Neural crest cell (in vitro differentiated cells): ENCODE measurements around the gene SLC2A3. TPM values are rescaled to one million over a fixed set of nuclear protein-coding genes. Genes with fewer than 3 reads are reported as not detected.
"Not testable (repeated sequence)": the region's sequence is repeated elsewhere in the genome, so short reads cannot be mapped to it uniquely, and the experiment has no call there.

Experiments
- DNase-seq: peaks from one replicate; pipeline ENCODE4 v3.0.0; 2021; ENCODE audit warnings: low read depth, mixed read lengths, low spot score
- H3K27ac Mint-ChIP-seq: one replicate; pipeline ENCODE4 v1.8.0; 2021; ENCODE audit warnings: mild to moderate bottlenecking, mixed read lengths; ENCODE audit not compliant: unreplicated experiment
- H3K27me3 Mint-ChIP-seq: 2 replicates; pipeline ENCODE4 v1.8.0; 2021; ENCODE audit warnings: low read depth, mild to moderate bottlenecking, mixed read lengths
- H3K36me3 Mint-ChIP-seq: 2 replicates; pipeline ENCODE4 v1.8.0; 2021; ENCODE audit warnings: low read depth, mild to moderate bottlenecking, mixed read lengths
- H3K4me1 Mint-ChIP-seq: 2 replicates; pipeline ENCODE4 v1.8.0; 2021; ENCODE audit warnings: mixed read lengths
- H3K4me3 Mint-ChIP-seq: one replicate; pipeline ENCODE4 v1.8.0; 2021; ENCODE audit warnings: mild to moderate bottlenecking, mixed read lengths
- H3K9me3 Mint-ChIP-seq: 2 replicates; pipeline ENCODE4 v1.8.0; 2021; ENCODE audit warnings: mixed read lengths
- total RNA-seq: library from RNA; stranded (reverse); gene quantifications from 2 replicates; pipeline ENCODE4 v1.2.1, GENCODE V29; 2021
- TF ChIP-seq, protein P1 (sequence below): fragments of 200-600 bp; sonication (generic); conservative IDR thresholded peaks from 2 replicates; pipeline ENCODE4 v1.5.0; 2021; ENCODE audit warnings: antibody characterized with exemption, mild to moderate bottlenecking

SLC2A3 gene
- total RNA-seq, 1 donor from 2014 or later, result 50.6 TPM

DNA sequence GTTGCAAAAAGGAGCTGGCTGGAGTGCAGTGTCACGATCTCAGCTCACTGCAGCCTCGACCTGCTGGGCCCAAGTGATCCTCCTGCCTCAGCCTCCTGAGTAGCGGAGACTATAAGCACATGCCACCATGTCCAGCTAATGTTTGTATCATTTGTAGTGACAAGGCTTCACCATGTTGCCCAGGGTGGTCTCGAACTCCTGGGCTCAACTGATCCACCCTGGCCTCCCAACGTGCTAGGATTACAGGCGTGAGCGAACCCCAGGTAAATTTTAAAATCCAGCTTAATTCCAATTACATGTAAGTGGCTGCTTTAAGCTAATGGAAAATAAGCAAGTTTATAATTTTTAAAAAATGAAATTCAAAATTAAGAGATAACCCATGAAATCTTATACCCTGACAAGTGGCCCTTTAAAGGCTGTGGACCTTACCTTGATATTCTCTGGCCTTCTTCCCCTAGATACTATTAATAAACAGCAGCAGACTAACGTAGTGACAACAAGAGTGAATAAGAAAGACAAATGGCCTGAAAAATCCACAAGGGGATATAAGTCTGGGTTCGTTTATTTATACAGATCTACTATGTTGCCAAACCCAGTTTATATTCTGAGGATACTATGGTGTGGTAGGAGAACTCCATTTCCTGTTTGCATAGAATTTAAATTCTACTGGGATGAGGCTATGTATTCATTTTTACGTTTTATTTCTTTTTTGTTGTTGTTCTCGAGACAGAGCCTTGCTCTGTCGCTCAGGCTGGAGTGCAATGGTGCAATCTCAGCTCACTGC, 25.6 kb upstream of the SLC2A3 start:
- Mint-ChIP-seq H3K4me3 (peak overlapping the region; percentile 31), H3K27me3 (no peaks in the 10 kb centered on the region), H3K36me3 (no peaks in the 10 kb centered on the region), H3K4me1 (peaks cover 27% of the 10 kb centered on the region), H3K9me3 (no peaks in the 10 kb centered on the region), H3K27ac (no peak overlapping the region)
- TF ChIP-seq, protein P1, sequence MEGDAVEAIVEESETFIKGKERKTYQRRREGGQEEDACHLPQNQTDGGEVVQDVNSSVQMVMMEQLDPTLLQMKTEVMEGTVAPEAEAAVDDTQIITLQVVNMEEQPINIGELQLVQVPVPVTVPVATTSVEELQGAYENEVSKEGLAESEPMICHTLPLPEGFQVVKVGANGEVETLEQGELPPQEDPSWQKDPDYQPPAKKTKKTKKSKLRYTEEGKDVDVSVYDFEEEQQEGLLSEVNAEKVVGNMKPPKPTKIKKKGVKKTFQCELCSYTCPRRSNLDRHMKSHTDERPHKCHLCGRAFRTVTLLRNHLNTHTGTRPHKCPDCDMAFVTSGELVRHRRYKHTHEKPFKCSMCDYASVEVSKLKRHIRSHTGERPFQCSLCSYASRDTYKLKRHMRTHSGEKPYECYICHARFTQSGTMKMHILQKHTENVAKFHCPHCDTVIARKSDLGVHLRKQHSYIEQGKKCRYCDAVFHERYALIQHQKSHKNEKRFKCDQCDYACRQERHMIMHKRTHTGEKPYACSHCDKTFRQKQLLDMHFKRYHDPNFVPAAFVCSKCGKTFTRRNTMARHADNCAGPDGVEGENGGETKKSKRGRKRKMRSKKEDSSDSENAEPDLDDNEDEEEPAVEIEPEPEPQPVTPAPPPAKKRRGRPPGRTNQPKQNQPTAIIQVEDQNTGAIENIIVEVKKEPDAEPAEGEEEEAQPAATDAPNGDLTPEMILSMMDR, result no peak
- DNase-seq, result no peak

DNA sequence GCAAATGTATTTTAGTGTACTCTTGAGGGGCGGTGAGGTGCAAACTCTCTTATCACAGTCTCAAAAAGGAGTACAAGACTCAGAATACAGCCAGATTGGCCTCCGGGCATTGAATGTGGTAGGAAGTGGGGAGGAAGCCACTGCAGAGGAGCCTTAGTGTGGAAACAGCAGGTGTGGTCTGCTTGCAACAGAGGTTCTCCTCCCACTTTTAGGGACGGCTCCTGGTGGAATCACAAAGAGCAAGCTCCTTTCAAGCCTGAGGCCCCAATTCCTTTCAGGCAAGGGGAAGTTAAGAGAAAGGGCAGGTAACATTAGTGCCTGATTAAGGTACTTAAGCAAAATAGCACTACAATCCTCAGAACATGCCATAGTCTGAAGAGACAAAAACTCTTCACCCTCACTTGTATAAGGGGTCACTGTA, 23.7 kb upstream of the SLC2A3 start:
- Mint-ChIP-seq H3K4me3 (peak overlapping the region; percentile 86), H3K36me3 (no peaks in the 10 kb centered on the region), H3K27me3 (no peaks in the 10 kb centered on the region), H3K9me3 (no peaks in the 10 kb centered on the region), H3K27ac (peak overlapping the region; percentile 52), H3K4me1 (peaks cover 27% of the 10 kb centered on the region)
- TF ChIP-seq, protein P1, result no peak
- DNase-seq, result no peak

DNA sequence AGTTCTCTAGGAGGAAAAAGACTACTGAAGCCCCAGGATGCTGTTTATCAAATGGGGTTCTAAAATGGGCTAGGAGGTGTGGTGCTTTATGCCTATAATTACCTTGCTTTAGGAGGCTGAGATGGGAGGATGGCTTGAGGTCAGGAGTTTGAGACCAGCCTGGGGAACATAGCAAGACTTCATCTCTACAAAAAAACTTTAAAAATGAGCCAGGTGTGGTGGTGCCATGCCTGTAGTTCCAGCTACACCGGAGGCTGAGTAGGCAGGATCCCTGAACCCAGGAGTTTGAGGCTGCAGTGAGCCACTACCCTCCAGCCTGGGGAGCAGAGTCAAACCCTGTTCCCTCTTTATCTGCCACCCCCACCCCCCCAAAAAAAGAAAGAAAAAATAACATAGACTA, 23.3 kb upstream of the SLC2A3 start:
- H3K9me3 Mint-ChIP-seq, result no peaks in the 10 kb centered on the region
- no peak for DNase-seq
- H3K27me3 Mint-ChIP-seq, result no peaks in the 10 kb centered on the region
- H3K36me3 Mint-ChIP-seq, result no peaks in the 10 kb centered on the region
- H3K27ac Mint-ChIP-seq, result no peak overlapping the region
- peaks cover 27% of the 10 kb centered on the region for H3K4me1 Mint-ChIP-seq
- no peak overlapping the region for H3K4me3 Mint-ChIP-seq
- TF ChIP-seq, protein P1, result no peak

DNA sequence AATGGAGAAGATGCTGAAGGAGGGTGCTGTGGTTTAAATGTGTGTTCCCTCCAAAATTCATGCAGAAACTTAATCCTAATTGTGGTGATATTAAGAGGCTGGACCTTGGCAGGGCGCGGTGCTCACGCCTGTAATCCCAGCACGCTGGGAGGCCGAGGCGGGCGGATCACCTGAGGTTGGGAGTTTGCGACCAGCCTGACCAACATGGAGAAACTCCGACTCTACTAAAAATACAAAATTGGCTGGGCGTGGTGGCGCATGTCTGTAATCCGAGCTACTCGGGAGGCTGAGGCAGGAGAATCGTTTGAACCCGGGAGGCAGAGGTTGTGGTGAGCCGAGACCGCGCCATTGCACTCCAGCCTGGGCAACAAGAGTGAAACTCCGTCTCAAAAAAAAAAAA, 18.9 kb upstream of the SLC2A3 start:
- H3K36me3 Mint-ChIP-seq, H3K27me3 Mint-ChIP-seq, H3K27ac Mint-ChIP-seq, DNase-seq, H3K4me3 Mint-ChIP-seq, H3K9me3 Mint-ChIP-seq: not testable (repeated sequence)
- H3K4me1 Mint-ChIP-seq, result peaks cover 15% of the 10 kb centered on the region

DNA sequence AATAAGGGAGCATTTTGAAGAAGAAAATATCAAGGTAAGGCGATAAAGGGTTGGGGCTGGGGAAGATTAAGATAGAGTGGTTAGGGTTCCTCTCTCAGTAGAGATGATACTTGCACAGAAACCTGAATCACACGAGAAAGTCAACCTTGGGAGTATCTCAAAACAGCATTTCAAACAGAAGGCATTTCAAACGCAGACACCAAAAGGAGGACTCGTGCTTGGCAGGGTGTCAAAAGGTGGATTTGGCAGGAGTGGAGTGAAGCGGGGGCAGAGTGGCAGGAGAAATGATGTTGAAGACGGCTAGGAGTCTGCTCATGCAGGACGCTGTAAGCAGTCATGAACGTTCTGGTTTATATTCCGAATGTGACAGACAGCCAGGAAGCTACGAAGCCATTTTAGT, 18.4 kb upstream of the SLC2A3 start:
- H3K36me3 Mint-ChIP-seq, H3K9me3 Mint-ChIP-seq, DNase-seq, H3K27ac Mint-ChIP-seq, H3K4me3 Mint-ChIP-seq, H3K27me3 Mint-ChIP-seq: not testable (repeated sequence)
- H3K4me1 Mint-ChIP-seq, result peaks cover 11% of the 10 kb centered on the region

DNA sequence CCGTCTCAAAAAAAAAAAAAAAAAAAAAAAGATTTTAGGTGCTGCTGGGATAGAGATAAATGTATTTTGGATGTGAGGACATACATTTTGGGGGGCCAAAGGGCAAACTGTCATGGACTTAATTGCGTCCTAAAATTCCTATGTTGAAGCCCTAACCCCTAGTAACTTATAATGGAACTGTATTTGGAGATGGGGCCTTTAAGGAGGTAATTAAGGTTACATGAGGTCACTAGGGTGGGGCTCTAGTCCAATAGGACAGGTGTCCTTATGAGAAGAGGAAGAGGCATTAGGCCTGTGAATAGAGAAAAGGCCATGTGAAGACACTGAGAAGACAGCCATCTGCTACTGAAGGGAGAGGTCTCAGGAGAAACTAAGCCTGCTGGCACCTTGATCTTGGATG, 17.9 kb upstream of the SLC2A3 start:
- H3K27me3 Mint-ChIP-seq, DNase-seq, H3K36me3 Mint-ChIP-seq, H3K27ac Mint-ChIP-seq, H3K9me3 Mint-ChIP-seq, H3K4me3 Mint-ChIP-seq, H3K4me1 Mint-ChIP-seq: not testable (repeated sequence)

DNA sequence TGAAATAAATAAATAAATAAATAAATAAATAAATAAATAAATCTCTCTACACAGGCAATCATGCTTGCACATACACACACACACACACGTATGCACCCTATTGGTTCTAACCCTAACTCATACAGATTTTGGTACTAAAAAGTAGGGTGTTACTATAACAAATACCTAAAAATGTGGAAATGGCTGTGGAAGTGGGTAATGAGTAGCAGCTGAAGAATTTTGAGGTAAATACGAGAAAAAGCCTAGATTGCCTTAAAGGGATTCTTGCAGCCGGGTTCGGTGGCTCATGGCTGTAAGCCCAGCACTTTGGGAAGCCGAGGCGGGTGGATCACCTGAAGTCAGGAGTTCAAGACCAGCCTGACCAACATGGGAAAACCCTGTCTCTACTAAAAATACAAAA, 15.7 kb upstream of the SLC2A3 start:
- Mint-ChIP-seq H3K4me3 (no peak overlapping the region), H3K27ac (no peak overlapping the region), H3K9me3 (no peaks in the 10 kb centered on the region), H3K27me3 (no peaks in the 10 kb centered on the region), H3K4me1 (no peaks in the 10 kb centered on the region), H3K36me3 (no peaks in the 10 kb centered on the region)
- TF ChIP-seq, protein P1, result no peak
- DNase-seq, result no peak

DNA sequence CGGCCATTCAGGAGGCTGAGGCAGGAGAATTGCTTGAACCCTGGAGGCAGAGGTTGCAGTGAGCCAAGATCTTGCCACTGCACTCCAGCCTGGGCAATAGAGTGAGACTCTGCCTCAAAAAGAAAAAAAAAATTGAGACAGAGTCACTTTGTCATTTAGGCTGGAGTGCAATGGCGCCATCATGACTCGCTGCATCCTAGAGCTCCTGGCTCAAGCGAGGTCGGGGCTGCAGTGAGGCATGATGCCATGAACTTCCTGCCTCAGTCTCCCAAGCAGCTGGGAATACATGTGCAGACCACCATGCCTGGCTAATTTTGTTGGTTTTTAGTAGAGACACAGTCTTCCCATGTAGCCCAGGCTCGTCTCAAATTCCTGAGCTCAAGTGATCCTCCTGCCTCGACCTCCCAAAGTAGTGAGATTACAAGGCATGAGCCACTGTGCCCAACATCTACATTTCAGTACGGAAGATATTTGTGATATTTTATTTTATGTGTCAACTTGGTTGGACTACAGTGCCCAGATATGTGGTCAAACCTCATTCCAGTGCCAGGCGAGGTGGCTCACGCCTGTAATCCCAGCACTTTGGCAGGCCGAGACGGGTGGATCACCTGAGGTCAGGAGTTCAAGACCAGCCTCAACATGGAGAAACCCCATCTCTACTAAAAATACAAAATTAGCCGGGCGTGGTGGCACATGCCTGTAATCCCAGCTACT, 14.4 kb upstream of the SLC2A3 start:
- H3K36me3 Mint-ChIP-seq, DNase-seq, H3K27ac Mint-ChIP-seq, H3K4me3 Mint-ChIP-seq, H3K4me1 Mint-ChIP-seq, H3K9me3 Mint-ChIP-seq, H3K27me3 Mint-ChIP-seq: not testable (repeated sequence)
